Fibroblast of lung (primary cell): ENCODE data around the gene ZBTB37. TPM values are rescaled to one million over a fixed set of nuclear protein-coding genes. Genes with fewer than 3 reads are reported as not detected.
A peak's percentile ranks its signal among the peaks of the same experiment; 100 is the strongest.
"Not testable (repeated sequence)": the region's sequence is repeated elsewhere in the genome, so short reads cannot be mapped to it uniquely, and the experiment has no call there.

ENCODE experiments used
- DNase-seq, 2 donors: peaks; one replicate each; pipeline versions ENCODE4 v3.0.0 to v3.0.0-alpha.2; 2010; ENCODE audit warnings: low read depth in 2 of 2
- H2AFZ ChIP-seq: 2 replicates; pipeline ENCODE4 v1.5.1; 2012; ENCODE audit warnings: low read length, control low read depth, inconsistent platforms
- H3K27ac ChIP-seq: 2 replicates; pipeline ENCODE4 v1.5.1; 2011; ENCODE audit warnings: low read length, control low read depth; ENCODE audit not compliant: insufficient read depth
- H3K27me3 ChIP-seq: 2 replicates; pipeline ENCODE4 v1.5.1; 2011; ENCODE audit warnings: mild to moderate bottlenecking, low read length; ENCODE audit not compliant: control insufficient read depth, insufficient read depth
- H3K36me3 ChIP-seq: 2 replicates; pipeline ENCODE4 v1.5.1; 2011; ENCODE audit warnings: low read length; ENCODE audit not compliant: control insufficient read depth, insufficient read depth
- H3K4me1 ChIP-seq: 2 replicates; pipeline ENCODE4 v1.5.1; 2011; ENCODE audit warnings: low read length; ENCODE audit not compliant: control insufficient read depth, insufficient read depth; ENCODE audit errors: extremely low read depth
- H3K4me2 ChIP-seq: 2 replicates; pipeline ENCODE4 v1.5.1; 2011; ENCODE audit warnings: low read length, control low read depth; ENCODE audit not compliant: insufficient read depth; ENCODE audit errors: extremely low read depth
- H3K4me3 ChIP-seq, 4 experiments: fragments of 200-600 bp in 1 of 4; sonication (generic) in 1 of 4; replicated peaks in 1 of 4; 2 replicates each; pipeline ENCODE4 v1.5.1; 2011 to 2016; ENCODE audit warnings: low read length in 4 of 4, low read depth in 3 of 4, mild to moderate bottlenecking in 3 of 4, control low read depth in 2 of 4, inconsistent platforms in 1 of 4, mixed read lengths in 1 of 4; ENCODE audit not compliant: insufficient read depth in 1 of 4; ENCODE audit errors: control extremely low read depth in 1 of 4
- H3K79me2 ChIP-seq: 2 replicates; pipeline ENCODE4 v1.5.1; 2012; ENCODE audit warnings: mild to moderate bottlenecking, low read length, inconsistent platforms; ENCODE audit not compliant: control insufficient read depth, insufficient read depth
- H3K9ac ChIP-seq: 2 replicates; pipeline ENCODE4 v1.5.1; 2011; ENCODE audit warnings: mild to moderate bottlenecking, low read length, control low read depth; ENCODE audit not compliant: insufficient read depth
- H3K9me3 ChIP-seq: 2 replicates; pipeline ENCODE4 v1.5.1; 2012; ENCODE audit warnings: low read depth, low read length; ENCODE audit not compliant: control insufficient read depth, insufficient read depth
- H4K20me1 ChIP-seq: 2 replicates; pipeline ENCODE4 v1.5.1; 2011; ENCODE audit warnings: low read length; ENCODE audit not compliant: control insufficient read depth, insufficient read depth; ENCODE audit errors: extremely low read depth
- EZH2 ChIP-seq: IDR thresholded peaks from 2 replicates; pipeline ENCODE4 v1.5.1; 2012; ENCODE audit warnings: low read length, control low read depth, mild to moderate bottlenecking; ENCODE audit errors: missing control alignments
- polyA plus RNA-seq, 2 donors: library from polyadenylated mRNA; depleted of rRNA in 1 of 2; stranded (reverse) in 1 of 2; unstranded in 1 of 2; fragments of >200 nt; gene quantifications; 2 replicates each; pipeline ENCODE4 v1.2.1, GENCODE V29; 2011 to 2012; ENCODE audit warnings: missing spikeins in 1 of 2
- total RNA-seq: library from RNA; depleted of rRNA; stranded (reverse); fragments of >200 nt; gene quantifications from 2 replicates; pipeline ENCODE4 v1.2.1, GENCODE V29; 2014
- TF ChIP-seq, protein P1 (sequence below), 2 donors: IDR thresholded peaks in 1 of 2; conservative IDR thresholded peaks in 1 of 2; 1 replicate in 1 of 2; 2 replicates in 1 of 2; pipeline ENCODE4 v1.5.1; 2011 to 2012; ENCODE audit warnings: low read length in 2 of 2, control low read depth in 1 of 2, inconsistent platforms in 1 of 2, low read depth in 1 of 2, mild to moderate bottlenecking in 1 of 2

ZBTB37 gene
- total and polyA plus RNA-seq, 2 donors (not counting 1 experiment from before 2014, with no cell fraction given): 3.0 to 8.3 TPM

DNA sequence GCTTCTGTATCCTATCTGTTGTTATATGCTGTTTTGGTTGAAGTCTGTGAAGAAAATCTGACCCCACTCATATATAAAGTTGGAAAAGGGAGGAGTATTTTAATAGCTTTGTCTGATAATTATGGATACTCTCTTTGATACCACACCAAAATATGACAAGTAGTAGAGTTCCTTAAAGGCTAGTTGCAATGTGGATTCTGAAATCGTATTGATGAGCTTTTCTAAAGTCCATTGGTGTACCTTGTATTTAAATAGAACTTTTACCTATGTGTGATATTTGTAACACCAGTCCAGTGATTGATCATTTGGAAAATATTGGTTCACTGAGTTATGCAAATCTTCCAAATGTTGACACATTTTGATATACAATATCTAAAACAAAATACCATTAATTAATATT is 8.1 kb upstream of the ZBTB37 start:
- no peak for DNase-seq
- Histone ChIP-seq H3K27me3 (no peaks in the 10 kb centered on the region), H3K36me3 (peaks cover 16% of the 10 kb centered on the region), H3K4me3 (no peak overlapping the region), H4K20me1 (peaks cover 5% of the 10 kb centered on the region), H3K9me3 (no peaks in the 10 kb centered on the region), H3K79me2 (peaks cover 9% of the 10 kb centered on the region), H2AFZ (no peak overlapping the region), H3K27ac (no peak overlapping the region), H3K4me2 (no peak overlapping the region), H3K4me1 (peaks cover 3% of the 10 kb centered on the region), H3K9ac (no peak overlapping the region)
- no peak for TF ChIP-seq EZH2
- TF ChIP-seq, protein P1, sequence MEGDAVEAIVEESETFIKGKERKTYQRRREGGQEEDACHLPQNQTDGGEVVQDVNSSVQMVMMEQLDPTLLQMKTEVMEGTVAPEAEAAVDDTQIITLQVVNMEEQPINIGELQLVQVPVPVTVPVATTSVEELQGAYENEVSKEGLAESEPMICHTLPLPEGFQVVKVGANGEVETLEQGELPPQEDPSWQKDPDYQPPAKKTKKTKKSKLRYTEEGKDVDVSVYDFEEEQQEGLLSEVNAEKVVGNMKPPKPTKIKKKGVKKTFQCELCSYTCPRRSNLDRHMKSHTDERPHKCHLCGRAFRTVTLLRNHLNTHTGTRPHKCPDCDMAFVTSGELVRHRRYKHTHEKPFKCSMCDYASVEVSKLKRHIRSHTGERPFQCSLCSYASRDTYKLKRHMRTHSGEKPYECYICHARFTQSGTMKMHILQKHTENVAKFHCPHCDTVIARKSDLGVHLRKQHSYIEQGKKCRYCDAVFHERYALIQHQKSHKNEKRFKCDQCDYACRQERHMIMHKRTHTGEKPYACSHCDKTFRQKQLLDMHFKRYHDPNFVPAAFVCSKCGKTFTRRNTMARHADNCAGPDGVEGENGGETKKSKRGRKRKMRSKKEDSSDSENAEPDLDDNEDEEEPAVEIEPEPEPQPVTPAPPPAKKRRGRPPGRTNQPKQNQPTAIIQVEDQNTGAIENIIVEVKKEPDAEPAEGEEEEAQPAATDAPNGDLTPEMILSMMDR (conservative IDR thresholded peaks at IDR 0.05 in 1 of 2, IDR thresholded peaks at IDR 0.05 in 1 of 2; ENCODE audit: low read depth in 1 of 2, low read length in 2 of 2): no peak

- DNase-seq: no peak
- Histone ChIP-seq H3K4me1 (peaks cover 3% of the 10 kb centered on the region), H3K4me3 (no peak overlapping the region), H3K9ac (no peak overlapping the region), H3K79me2 (peaks cover 26% of the 10 kb centered on the region), H3K27me3 (no peaks in the 10 kb centered on the region), H3K27ac (no peak overlapping the region), H3K9me3 (no peaks in the 10 kb centered on the region), H2AFZ (no peak overlapping the region), H3K36me3 (peaks cover 18% of the 10 kb centered on the region), H4K20me1 (peaks cover 5% of the 10 kb centered on the region), H3K4me2 (no peak overlapping the region)
- TF ChIP-seq, protein P1 (conservative IDR thresholded peaks at IDR 0.05 in 1 of 2, IDR thresholded peaks at IDR 0.05 in 1 of 2; ENCODE audit: low read depth in 1 of 2, low read length in 2 of 2): no peak
- no peak for TF ChIP-seq EZH2
Measured at GRCh38 chr1:173861731-173862145, 6.4 kb upstream of the ZBTB37 start.

DNA sequence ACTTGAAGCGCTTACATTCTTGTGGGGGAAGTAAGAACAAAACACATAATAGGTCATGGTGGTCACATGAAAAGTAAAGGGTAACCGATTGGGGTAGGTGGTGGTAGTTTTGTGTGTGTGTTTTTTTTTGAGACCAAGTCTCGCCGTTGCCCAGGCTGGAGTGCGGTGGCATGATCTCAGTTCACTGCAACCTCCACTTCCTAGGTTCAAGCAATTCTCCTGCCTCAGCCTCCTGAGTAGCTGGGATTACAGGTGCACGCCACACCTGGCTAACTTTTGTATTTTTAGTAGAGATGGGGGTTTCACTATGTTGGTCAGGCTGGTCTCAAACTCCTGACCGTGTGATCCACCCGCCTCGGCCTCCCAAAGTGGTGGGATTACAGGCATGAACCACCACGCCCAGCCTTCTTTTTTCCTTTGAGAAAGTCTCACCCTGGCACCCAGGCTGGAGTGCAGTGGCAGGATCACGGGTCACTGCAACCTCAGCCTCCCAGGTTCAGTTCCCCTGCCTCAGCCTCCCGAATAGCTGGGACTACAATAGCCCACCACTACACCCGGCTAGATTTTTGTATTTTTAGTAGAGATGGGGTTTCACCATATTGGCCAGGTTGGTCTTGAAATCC is 5.9 kb upstream of the ZBTB37 start:
- H3K27ac ChIP-seq, H3K4me2 ChIP-seq, H3K9ac ChIP-seq, H4K20me1 ChIP-seq, H3K27me3 ChIP-seq, H2AFZ ChIP-seq, H3K4me3 ChIP-seq, H3K9me3 ChIP-seq, H3K4me1 ChIP-seq: not testable (repeated sequence)
- DNase-seq: peak in 1 of 2 donors; percentile 43
- peaks cover 31% of the 10 kb centered on the region for H3K79me2 ChIP-seq
- H3K36me3 ChIP-seq: peaks cover 19% of the 10 kb centered on the region
